Esophagus muscularis mucosa (tissue), 4 donors: Measurements from ENCODE around the gene ABCC6. TPM values are rescaled to one million over a fixed set of nuclear protein-coding genes. Genes with fewer than 3 reads are reported as not detected.
"Not testable (repeated sequence)": the region's sequence is repeated elsewhere in the genome, so short reads cannot be mapped to it uniquely, and the experiment has no call there.

Source experiments
- DNase-seq: peaks from one replicate; pipeline ENCODE4 v3.0.0-alpha.2; 2017; ENCODE audit errors: extremely low spot score
- H3K27ac ChIP-seq, 4 donors: fragments of 200-600 bp; sonication (generic); replicated peaks in 1 of 4; 1 replicate in 3 of 4; 2 replicates in 1 of 4; pipeline ENCODE4 v1.5.1; 2016 to 2019; ENCODE audit warnings: mild to moderate bottlenecking in 1 of 4
- H3K27me3 ChIP-seq, 4 donors: fragments of 200-600 bp; sonication (generic); one replicate each; pipeline versions ENCODE4 v1.5.1 to v1.6.0; 2016 to 2019
- H3K36me3 ChIP-seq, 4 donors: fragments of 200-600 bp; sonication (generic); one replicate each; pipeline ENCODE4 v1.5.1; 2016 to 2019
- H3K4me1 ChIP-seq, 4 donors: fragments of 200-600 bp; sonication (generic); one replicate each; pipeline ENCODE4 v1.5.1; 2016 to 2019
- H3K4me3 ChIP-seq, 4 donors: fragments of 200-600 bp; sonication (generic); 1 replicate in 2 of 4; 2 replicates in 2 of 4; pipeline ENCODE4 v1.5.1; 2016 to 2019; ENCODE audit warnings: mild to moderate bottlenecking in 4 of 4, moderate library complexity in 1 of 4
- H3K9me3 ChIP-seq, 4 donors: fragments of 200-600 bp; sonication (generic); 1 replicate in 3 of 4; 2 replicates in 1 of 4; pipeline ENCODE4 v1.5.1; 2016 to 2019
- WGBS: methylation state at CpG from one replicate; pipeline ENCODE4 v1.1.5; 2018; 5-methylcytosine and 5-hydroxymethylcytosine counted together
- intact Hi-C: fragments of 100-400 bp; cut with DNase I; formaldehyde crosslinking; loops from one replicate; pipeline ENCODE4 v1.15.1; 2023
- total RNA-seq, 4 donors: library from RNA; depleted of rRNA; stranded (reverse); fragments of >200 nt; gene quantifications; one replicate each; pipeline versions ENCODE4 v1.1.0 to v1.2.1, GENCODE V29; 2016
- TF ChIP-seq, protein P1 (sequence below), 3 experiments: fragments of 200-600 bp in 2 of 3; fragments of 450-650 bp in 1 of 3; sonication (generic) in 2 of 3; IDR thresholded peaks; one replicate each; pipeline ENCODE4 v1.5.1; 2017 to 2019; ENCODE audit warnings: antibody characterized with exemption in 3 of 3, mild to moderate bottlenecking in 2 of 3, moderate library complexity in 1 of 3

ABCC6 gene
- total RNA-seq, 4 donors from 2014 or later = 0.17 to 0.83 (median 0.36) TPM

DNA sequence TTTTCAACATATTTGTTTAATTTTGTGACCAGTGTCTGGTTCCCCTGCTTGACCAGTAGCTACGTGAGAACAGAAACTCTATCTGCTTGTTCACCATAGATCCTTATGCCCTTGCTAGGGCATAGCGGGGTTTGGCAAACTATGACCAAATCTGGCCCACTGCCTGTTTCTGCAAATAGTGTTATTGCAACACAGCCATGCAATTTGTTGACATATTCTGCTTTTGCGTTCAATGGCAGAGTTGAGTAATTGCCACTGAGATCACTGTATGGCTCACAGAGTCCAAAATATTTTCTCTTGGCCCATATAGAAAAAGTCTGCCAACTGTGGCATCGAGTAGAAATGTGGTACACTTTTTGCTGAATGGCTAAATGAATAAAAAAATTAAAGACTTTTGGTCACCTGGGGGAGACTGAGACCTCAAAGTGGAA, 9.4 kb downstream of the ABCC6 start:
- H3K9me3 ChIP-seq, H3K36me3 ChIP-seq, H3K27me3 ChIP-seq, intact Hi-C loops, H3K4me3 ChIP-seq, DNase-seq, H3K4me1 ChIP-seq, H3K27ac ChIP-seq: not testable (repeated sequence)
- 56% methylated on average over 2 of the region's 4 CpGs for WGBS

DNA sequence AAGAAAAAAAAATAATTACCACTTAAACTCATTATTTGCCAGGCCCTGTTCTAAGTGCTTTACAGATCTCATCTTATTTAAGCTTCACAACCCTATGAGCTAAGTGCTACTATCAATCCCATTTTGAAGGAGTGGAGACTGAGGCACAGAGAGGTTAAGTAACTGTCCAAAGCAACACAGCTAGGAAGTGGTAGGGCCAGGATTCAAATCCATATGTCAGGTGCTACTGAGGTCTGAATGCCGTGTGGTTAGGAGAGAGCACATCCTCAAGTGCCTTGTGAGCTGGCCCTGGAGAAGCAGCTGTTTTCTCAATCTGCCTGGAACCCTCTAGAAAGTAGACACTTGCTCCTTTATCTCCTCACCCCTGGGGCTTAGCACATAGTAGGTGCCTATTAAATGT, 11.9 kb downstream of the ABCC6 start:
- H3K27ac ChIP-seq, H3K4me1 ChIP-seq, H3K36me3 ChIP-seq, intact Hi-C loops, H3K9me3 ChIP-seq, H3K4me3 ChIP-seq, DNase-seq, H3K27me3 ChIP-seq: not testable (repeated sequence)
- 100% methylated on average over 1 of the region's 1 CpG for WGBS

DNA sequence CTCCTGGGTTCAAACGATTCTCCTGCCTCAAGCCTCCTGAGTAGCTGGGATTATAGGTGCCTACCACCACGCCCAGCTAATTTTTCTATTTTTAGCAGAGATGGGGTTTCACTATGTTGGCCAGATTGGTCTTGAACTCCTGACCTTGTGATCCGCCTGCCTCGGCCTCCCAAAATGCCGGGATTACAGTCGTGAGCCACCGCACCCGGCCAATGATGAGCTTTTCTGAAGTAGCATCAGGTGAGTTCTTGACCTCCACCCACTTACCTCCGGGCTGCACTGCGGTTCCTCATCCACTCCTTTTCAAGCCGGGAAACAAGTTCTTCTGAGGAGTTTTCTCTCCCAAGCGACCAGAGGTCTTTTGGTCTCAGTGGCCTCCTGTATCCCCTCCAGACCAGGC, 14.8 kb downstream of the ABCC6 start:
- H3K27ac ChIP-seq, intact Hi-C loops, H3K4me1 ChIP-seq, H3K27me3 ChIP-seq, H3K9me3 ChIP-seq, H3K4me3 ChIP-seq, H3K36me3 ChIP-seq, DNase-seq: not testable (repeated sequence)
- 86% methylated on average over 11 of the region's 12 CpGs for WGBS

DNA sequence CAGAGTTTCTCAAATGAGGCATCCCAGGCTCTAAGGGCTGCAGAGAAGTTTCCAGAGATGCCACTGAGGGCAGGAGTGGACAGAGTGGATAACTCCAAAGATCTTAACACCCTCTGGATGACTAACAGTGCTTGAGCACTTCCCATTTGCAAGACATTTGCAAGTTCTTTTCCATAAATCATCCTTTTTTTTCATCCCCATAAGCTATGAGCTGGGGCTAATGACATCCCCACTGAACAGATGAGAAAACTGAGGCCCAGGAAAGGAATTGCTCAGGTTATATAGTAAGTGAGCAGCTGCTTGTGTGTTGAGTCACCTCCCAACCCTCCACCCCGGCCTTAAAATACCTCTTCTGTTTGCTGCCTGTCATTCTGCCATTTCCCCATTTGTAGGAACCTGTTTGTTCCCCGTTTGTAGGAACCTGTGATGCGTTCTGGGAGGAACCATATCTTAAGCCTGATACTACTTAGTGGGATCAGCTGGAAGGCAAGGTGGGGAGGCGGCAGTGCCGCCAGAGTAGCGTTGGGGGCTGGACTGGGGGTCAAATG, 15.4 kb downstream of the ABCC6 start:
- intact Hi-C loops, H3K4me3 ChIP-seq, H3K4me1 ChIP-seq, H3K9me3 ChIP-seq, H3K27ac ChIP-seq, DNase-seq, H3K36me3 ChIP-seq, H3K27me3 ChIP-seq: not testable (repeated sequence)
- WGBS = 80% methylated on average over 6 of the region's 6 CpGs

DNA sequence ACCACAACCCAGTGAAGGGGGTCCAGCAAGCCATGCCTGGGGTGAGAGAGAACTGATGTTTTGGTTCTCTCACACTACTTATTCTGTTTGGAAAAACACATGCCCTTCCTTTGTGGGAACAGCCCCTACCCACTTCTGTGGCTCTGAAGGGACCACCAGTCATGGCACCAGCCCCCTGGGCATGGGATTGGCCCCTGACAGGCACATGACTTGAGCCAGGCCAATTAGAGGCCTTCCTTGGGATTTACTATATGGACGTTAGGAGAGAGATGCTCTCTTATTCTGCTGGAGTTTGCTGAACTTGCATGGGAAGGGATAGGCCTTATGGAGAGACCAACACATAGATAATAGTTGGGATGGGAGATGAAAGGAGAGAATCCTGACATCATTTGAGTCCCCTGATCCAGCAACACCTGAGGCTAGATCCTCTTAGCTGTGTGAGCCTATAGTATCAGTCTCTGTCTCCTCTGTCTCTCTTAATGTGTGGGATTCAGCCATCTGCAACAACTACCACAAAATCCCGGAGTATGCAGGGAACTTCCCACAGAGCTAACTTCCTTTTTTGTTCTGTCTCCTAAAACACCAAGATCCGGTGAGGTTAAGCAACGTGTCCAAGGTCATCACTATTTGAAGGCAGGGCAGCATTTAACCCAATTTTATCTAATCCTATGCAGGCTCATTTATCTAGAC, 16.1 kb downstream of the ABCC6 start:
- H3K27ac ChIP-seq, H3K4me1 ChIP-seq, intact Hi-C loops, H3K9me3 ChIP-seq, H3K4me3 ChIP-seq, H3K27me3 ChIP-seq, H3K36me3 ChIP-seq, DNase-seq: not testable (repeated sequence)
- no CpG with 5 or more reads among the region's 4 CpGs for WGBS

DNA sequence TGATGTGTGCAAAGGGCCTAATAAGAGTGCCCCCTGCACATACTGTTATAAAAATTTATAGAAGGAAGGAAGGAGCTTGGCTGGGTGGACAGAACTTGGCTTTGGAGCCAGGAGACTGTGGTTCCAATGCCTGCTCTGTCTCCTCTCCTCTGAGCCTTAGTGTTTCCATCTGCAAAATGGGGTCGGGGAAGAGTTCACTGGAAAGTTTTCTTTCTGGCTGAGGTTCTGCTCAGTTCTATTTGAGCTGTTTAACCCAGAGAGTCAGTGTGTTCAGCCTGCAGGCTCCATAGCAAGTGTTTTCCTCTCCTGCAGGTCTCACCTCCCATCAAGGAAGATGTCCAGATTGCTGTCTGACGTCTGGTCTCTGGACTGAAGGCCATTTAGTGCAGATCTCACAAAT, 17.4 kb downstream of the ABCC6 start:
- H3K27me3 ChIP-seq, H3K36me3 ChIP-seq, H3K9me3 ChIP-seq, H3K4me1 ChIP-seq, DNase-seq, H3K4me3 ChIP-seq, H3K27ac ChIP-seq, intact Hi-C loops: not testable (repeated sequence)
- 97% methylated on average over 2 of the region's 2 CpGs for WGBS

DNA sequence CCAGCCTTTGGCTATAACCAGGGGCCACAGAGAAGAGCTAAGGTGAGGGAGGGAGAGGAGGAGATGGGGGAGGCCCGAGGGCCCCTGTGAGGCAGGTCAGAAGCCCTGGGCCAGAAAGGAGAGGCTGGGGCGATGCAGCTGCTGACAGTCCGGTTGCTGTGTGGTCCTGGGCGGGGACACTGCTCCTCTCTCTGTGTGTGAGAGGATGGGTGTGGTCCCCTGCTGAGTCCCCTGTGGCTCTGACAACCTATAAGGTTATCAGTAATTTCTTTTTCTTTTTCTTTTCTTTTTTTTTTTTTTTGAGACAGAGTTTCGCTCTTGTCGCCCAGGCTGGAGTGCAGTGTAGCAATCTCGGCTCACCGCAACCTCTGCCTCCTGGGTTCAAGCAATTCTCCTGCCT, 18.7 kb downstream of the ABCC6 start:
- H3K9me3 ChIP-seq, H3K4me3 ChIP-seq, H3K36me3 ChIP-seq, DNase-seq, intact Hi-C loops, H3K4me1 ChIP-seq, H3K27ac ChIP-seq, H3K27me3 ChIP-seq: not testable (repeated sequence)
- 82% methylated on average over 8 of the region's 8 CpGs for WGBS

DNA sequence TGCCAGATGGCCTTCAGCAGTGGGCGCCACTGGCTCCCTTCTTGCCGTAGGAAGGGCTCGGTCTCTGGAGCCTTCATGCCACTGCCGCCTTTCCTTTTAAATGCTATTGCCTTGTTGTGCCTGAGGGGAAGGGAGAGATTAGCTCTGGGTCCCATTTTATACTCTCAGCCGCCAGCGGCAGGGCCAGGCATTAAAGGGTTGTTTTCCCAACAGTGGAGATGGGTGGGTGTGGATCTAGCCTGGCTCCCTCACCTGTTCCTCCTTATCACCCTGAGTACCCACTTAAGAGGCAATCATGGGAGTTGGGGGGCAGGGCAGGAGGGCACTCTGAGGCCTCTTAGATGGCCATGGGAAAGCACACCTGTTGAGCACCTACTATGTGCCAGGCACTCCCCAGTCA, 19.8 kb downstream of the ABCC6 start:
- WGBS = 97% methylated on average over 6 of the region's 6 CpGs
- DNase-seq, H3K27ac ChIP-seq, H3K4me1 ChIP-seq, H3K27me3 ChIP-seq, H3K36me3 ChIP-seq, intact Hi-C loops, H3K9me3 ChIP-seq, H3K4me3 ChIP-seq: not testable (repeated sequence)

DNA sequence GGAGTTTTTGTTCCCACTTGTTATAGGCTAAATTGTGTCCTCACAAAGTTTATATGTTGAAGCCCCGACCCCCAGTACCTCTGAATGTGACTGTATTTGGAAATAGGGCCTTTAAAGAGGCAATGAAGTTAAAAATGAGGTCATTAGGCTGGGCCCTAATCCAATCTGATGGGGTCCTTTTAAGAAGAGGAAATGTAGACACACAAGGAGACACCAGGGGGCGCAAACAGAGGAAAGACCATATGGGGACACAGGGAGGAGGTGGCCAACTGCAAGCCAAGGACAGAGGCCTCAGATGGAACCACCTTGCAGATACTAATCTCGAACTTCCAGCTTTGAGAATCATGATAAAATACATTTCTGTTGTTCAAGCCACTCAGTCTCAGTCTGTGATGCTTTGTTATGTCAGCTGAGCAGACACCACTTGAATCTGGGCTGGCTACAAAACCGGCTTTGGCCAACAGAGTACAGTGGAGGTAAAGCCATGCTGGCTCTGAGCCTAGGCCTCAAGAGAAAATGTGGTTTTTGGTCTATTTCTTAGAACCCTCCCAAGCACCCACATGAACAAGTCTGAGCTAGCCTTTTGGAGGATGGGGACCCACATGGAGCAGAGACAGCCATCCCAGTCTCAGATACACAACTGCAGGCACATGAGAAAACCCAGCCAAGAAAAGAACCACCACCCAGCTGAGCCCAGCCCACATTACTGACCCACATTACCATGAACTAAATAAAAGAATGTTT, 20.7 kb downstream of the ABCC6 start:
- H3K9me3 ChIP-seq, intact Hi-C loops, H3K27me3 ChIP-seq, H3K4me3 ChIP-seq, H3K27ac ChIP-seq, DNase-seq, H3K4me1 ChIP-seq, H3K36me3 ChIP-seq: not testable (repeated sequence)
- TF ChIP-seq, protein P1, sequence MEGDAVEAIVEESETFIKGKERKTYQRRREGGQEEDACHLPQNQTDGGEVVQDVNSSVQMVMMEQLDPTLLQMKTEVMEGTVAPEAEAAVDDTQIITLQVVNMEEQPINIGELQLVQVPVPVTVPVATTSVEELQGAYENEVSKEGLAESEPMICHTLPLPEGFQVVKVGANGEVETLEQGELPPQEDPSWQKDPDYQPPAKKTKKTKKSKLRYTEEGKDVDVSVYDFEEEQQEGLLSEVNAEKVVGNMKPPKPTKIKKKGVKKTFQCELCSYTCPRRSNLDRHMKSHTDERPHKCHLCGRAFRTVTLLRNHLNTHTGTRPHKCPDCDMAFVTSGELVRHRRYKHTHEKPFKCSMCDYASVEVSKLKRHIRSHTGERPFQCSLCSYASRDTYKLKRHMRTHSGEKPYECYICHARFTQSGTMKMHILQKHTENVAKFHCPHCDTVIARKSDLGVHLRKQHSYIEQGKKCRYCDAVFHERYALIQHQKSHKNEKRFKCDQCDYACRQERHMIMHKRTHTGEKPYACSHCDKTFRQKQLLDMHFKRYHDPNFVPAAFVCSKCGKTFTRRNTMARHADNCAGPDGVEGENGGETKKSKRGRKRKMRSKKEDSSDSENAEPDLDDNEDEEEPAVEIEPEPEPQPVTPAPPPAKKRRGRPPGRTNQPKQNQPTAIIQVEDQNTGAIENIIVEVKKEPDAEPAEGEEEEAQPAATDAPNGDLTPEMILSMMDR (IDR thresholded peaks at IDR 0.05) = peak in 1 of 3 experiments; percentile 35
- WGBS = 50% methylated on average over 2 of the region's 4 CpGs

DNA sequence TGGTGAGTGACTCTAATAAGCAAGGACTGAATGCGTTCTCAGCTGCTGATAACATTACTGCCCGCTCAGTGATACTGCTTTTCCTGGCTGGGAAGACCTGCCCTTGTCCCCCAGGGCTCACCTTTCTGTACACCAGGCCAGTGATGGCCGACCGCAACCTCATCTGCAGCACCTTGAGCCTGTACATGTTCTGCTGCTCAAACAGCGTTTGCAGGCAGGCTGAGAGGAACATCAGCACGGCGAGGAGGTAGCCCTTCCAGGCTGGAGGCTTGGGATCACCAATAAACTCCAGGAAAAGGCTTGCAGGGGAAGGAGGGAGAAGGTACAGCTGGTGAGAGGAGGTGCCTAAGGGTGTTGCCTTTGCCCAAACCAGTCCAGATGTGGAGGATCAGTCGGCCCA, 21.4 kb downstream of the ABCC6 start:
- H3K4me1 ChIP-seq, H3K4me3 ChIP-seq, DNase-seq, H3K36me3 ChIP-seq, intact Hi-C loops, H3K9me3 ChIP-seq, H3K27me3 ChIP-seq, H3K27ac ChIP-seq: not testable (repeated sequence)
- 93% methylated on average over 3 of the region's 8 CpGs for WGBS

DNA sequence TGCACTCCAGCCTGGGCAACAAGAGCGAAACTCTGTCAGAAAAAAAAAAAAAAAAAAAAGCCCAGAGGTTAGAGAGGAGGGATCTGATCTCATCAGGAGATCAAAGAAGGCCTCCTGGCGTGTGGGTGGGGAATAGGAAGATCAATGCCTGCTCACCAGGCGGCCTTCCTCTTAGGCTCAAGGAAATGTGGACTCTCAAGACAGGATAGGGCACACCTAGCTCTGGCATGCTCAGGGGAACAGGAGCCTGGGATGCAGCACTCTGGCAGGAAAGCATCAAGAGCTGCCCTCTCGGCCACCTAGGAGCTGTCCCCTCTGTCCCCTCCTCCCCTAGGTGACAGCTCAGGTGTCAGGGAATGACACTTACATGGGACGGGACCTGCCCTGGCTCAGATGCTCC, 22.9 kb downstream of the ABCC6 start:
- H3K4me1 ChIP-seq, H3K4me3 ChIP-seq, H3K9me3 ChIP-seq, DNase-seq, H3K27me3 ChIP-seq, intact Hi-C loops, H3K27ac ChIP-seq, H3K36me3 ChIP-seq: not testable (repeated sequence)
- 94% methylated on average over 3 of the region's 5 CpGs for WGBS

DNA sequence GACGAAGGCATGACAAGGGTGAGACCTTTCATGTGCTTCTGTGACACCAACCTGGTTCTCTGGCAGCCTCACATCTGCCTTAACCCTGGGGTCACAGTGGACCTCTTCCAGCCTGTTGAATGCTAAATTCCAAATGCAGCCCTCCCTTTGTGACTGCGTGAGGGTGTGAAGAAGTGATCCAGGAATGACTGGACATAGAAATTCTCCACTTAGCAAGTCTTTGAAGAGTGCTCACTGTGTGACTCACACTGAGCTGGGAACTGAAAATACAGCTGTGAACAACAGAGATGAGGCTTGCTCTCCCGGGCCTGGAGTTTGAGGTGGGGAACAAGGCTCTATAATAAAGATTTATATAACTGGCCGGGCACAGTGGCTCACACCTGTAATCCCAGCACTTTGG, 23.9 kb downstream of the ABCC6 start:
- H3K27me3 ChIP-seq, H3K4me1 ChIP-seq, DNase-seq, H3K4me3 ChIP-seq, H3K36me3 ChIP-seq, H3K27ac ChIP-seq, H3K9me3 ChIP-seq: not testable (repeated sequence)
- WGBS = 57% methylated on average over 4 of the region's 4 CpGs
- intact Hi-C loops = loop anchor here (10.0 kb wide), 2 partner anchors 435 to 505 kb away; no protein-coding TSS in a partner anchor
